ENCODE data around the gene C19orf73.
"Not testable (repeated sequence)": the region's sequence is repeated elsewhere in the genome, so short reads cannot be mapped to it uniquely, and the experiment has no call there.

The C19orf73 gene

DNA sequence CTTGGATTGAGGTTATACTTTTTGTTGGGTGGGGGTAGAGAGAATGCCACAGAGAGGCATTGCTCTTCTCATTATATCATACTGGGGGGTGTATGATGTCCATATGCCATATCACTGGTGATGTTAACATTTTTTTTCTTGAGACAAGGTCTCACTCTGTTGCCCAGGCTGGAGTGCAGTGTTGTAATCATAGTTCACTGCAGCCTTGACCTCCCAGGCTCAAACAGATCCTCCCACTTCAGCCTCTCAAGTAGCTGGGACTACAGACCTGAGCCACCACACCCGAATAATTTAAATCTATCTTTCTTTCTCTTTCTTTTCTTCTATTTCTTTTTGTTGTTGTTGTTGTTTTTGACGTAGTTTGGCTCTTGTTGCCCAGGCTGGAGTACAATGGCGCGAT is 38.6 kb downstream of the C19orf73 start:
- H3K27me3 ChIP-seq (ENCODE audit: control insufficient read depth, insufficient read depth, low read length): no peaks in the 10 kb centered on the region
- H3K4me1 ChIP-seq (ENCODE audit: control insufficient read depth, insufficient read depth, low read length): no peaks in the 10 kb centered on the region
- no peaks in the 10 kb centered on the region for H3K9me3 ChIP-seq (ENCODE audit: control insufficient read depth, insufficient read depth, low read length)
- no peak overlapping the region for H3K27ac ChIP-seq (ENCODE audit: low read length)
- DNase-seq (ENCODE audit: low read depth, low spot score): no peak
- no peaks in the 10 kb centered on the region for H3K36me3 ChIP-seq (ENCODE audit: control insufficient read depth, insufficient read depth, low read length)
- H3K4me3 ChIP-seq (ENCODE audit: low read length): no peak overlapping the region
- no CpG with 5 or more reads among the region's 4 CpGs for WGBS (ENCODE audit: insufficient coverage, insufficient read length)

DNA sequence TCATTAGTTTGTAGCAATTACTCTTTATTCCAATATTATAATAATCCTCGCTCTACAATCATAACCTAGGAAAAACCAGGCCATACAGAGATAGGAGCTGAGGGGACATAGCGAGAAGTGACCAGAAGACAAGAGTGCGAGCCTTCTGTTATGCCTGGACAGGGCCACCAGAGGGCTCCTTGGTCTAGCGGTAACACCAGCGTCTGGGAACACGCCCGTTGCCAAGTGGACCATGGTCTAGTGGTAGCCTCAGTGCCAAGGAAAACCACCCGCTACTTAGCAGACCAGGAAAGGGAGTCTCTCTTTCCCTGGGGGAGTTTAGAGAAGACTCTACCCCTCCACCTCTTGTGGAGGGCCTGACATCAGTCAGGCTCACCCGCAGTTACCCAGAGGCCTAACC is 44.1 kb downstream of the C19orf73 start:
- not testable (repeated sequence) for H3K27me3 ChIP-seq (ENCODE audit: control insufficient read depth, insufficient read depth, low read length); H3K27ac ChIP-seq (ENCODE audit: low read length); H3K9me3 ChIP-seq (ENCODE audit: control insufficient read depth, insufficient read depth, low read length); H3K4me1 ChIP-seq (ENCODE audit: control insufficient read depth, insufficient read depth, low read length); H3K36me3 ChIP-seq (ENCODE audit: control insufficient read depth, insufficient read depth, low read length); DNase-seq (ENCODE audit: low read depth, low spot score); H3K4me3 ChIP-seq (ENCODE audit: low read length)
- no CpG with 5 or more reads among the region's 9 CpGs for WGBS (ENCODE audit: insufficient coverage, insufficient read length)

DNA sequence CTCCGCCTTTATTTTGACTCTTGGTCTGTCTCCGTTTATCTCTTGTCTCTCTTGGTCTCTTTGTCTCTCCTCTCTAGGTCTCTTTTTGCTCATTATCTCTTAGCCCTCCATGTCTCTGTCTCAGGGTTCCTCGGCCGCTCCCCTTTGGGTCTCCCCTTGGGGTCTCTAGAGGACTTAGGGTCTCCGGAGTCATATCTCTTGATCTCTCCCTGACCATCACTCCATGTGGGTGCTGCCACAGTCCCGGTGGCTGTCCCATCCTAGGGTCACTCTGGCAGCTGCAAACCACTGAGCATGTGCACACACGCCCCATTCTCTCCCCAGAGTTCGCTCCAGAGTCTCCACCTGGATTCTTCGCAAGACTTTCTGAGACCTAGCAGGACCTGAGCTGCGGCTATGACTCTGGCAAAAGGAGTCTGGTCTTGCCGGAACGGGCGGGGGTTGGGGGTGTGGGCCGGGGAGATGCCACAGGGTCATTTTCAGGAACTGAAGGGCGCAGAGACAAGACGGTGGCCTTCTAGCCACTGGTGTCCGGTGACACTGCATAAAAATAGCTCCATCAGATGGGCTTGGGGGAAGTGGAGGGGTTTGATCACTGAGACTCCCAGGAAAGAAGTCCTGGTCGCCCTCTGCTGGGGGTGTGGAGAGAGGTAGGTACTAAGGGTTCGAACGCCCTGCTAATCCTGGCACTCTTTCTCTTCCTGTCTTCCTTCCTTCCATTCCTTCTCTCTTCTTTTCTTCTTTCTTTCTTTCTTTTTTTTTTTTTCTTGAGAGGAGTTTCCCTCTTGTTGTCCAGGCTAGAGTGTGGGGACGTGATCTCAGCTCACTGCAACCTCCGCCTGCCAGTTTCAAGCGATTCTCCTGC is 45.2 kb downstream of the C19orf73 start:
- peaks cover 2% of the 10 kb centered on the region; the same call in 1 of the 2 replicates for H3K4me1 ChIP-seq (ENCODE audit: control insufficient read depth, insufficient read depth, low read length)
- no peaks in the 10 kb centered on the region for H3K9me3 ChIP-seq (ENCODE audit: control insufficient read depth, insufficient read depth, low read length)
- no peak for DNase-seq (ENCODE audit: low read depth, low spot score)
- peaks cover 10% of the 10 kb centered on the region; the same call in 1 of the 2 replicates for H3K27me3 ChIP-seq (ENCODE audit: control insufficient read depth, insufficient read depth, low read length)
- no peak overlapping the region for H3K27ac ChIP-seq (ENCODE audit: low read length)
- no CpG with 5 or more reads among the region's 23 CpGs for WGBS (ENCODE audit: insufficient coverage, insufficient read length)
- H3K36me3 ChIP-seq (ENCODE audit: control insufficient read depth, insufficient read depth, low read length): no peaks in the 10 kb centered on the region
- H3K4me3 ChIP-seq (ENCODE audit: low read length): no peak overlapping the region

- peaks cover 2% of the 10 kb centered on the region; the same call in 1 of the 2 replicates for H3K4me1 ChIP-seq (ENCODE audit: control insufficient read depth, insufficient read depth, low read length)
- H3K36me3 ChIP-seq (ENCODE audit: control insufficient read depth, insufficient read depth, low read length): no peaks in the 10 kb centered on the region
- H3K4me3 ChIP-seq (ENCODE audit: low read length): peak overlapping the region; percentile 3; the same call in 1 of the 2 replicates
- no peak overlapping the region for H3K27ac ChIP-seq (ENCODE audit: low read length)
- no peaks in the 10 kb centered on the region for H3K9me3 ChIP-seq (ENCODE audit: control insufficient read depth, insufficient read depth, low read length)
- no peak for DNase-seq (ENCODE audit: low read depth, low spot score)
- WGBS (ENCODE audit: insufficient coverage, insufficient read length): no CpG with 5 or more reads among the region's 93 CpGs
- H3K27me3 ChIP-seq (ENCODE audit: control insufficient read depth, insufficient read depth, low read length): peaks cover 10% of the 10 kb centered on the region; the same call in 1 of the 2 replicates
Observed at GRCh38 chr19:49071860-49072547, 46.9 kb downstream of the C19orf73 start.

- no CpG with 5 or more reads among the region's 21 CpGs for WGBS (ENCODE audit: insufficient coverage, insufficient read length)
- no peak for DNase-seq (ENCODE audit: low read depth, low spot score)
- no peak overlapping the region for H3K27ac ChIP-seq (ENCODE audit: low read length)
- no peaks in the 10 kb centered on the region for H3K9me3 ChIP-seq (ENCODE audit: control insufficient read depth, insufficient read depth, low read length)
- H3K4me3 ChIP-seq (ENCODE audit: low read length): no peak overlapping the region
- H3K4me1 ChIP-seq (ENCODE audit: control insufficient read depth, insufficient read depth, low read length): peaks cover 2% of the 10 kb centered on the region; the same call in 1 of the 2 replicates
- H3K27me3 ChIP-seq (ENCODE audit: control insufficient read depth, insufficient read depth, low read length): peaks cover 14% of the 10 kb centered on the region; the same call in 1 of the 2 replicates
- no peaks in the 10 kb centered on the region for H3K36me3 ChIP-seq (ENCODE audit: control insufficient read depth, insufficient read depth, low read length)
Observed at GRCh38 chr19:49070416-49070815, 48.5 kb downstream of the C19orf73 start.

- Histone ChIP-seq H3K36me3 (ENCODE audit: control insufficient read depth, insufficient read depth, low read length) (no peaks in the 10 kb centered on the region), H3K27ac (ENCODE audit: low read length) (no peak overlapping the region), H3K9me3 (ENCODE audit: control insufficient read depth, insufficient read depth, low read length) (no peaks in the 10 kb centered on the region), H3K27me3 (ENCODE audit: control insufficient read depth, insufficient read depth, low read length) (peaks cover 14% of the 10 kb centered on the region; the same call in 1 of the 2 replicates), H3K4me3 (ENCODE audit: low read length) (no peak overlapping the region), H3K4me1 (ENCODE audit: control insufficient read depth, insufficient read depth, low read length) (peaks cover 4% of the 10 kb centered on the region)
- no peak for DNase-seq (ENCODE audit: low read depth, low spot score)
- WGBS (ENCODE audit: insufficient coverage, insufficient read length): no CpG with 5 or more reads among the region's 9 CpGs
Observed at GRCh38 chr19:49069026-49069425, 49.9 kb downstream of the C19orf73 start.
